ENCODE measurements around the gene RTF2. TPM values are rescaled to one million over a fixed set of nuclear protein-coding genes. Genes with fewer than 3 reads are reported as not detected.
A peak's percentile ranks its signal among the peaks of the same experiment; 100 is the strongest.

The RTF2 gene
- total RNA-seq, 2 experiments from 2014 or later, result 63.6 to 72.7 TPM

DNA sequence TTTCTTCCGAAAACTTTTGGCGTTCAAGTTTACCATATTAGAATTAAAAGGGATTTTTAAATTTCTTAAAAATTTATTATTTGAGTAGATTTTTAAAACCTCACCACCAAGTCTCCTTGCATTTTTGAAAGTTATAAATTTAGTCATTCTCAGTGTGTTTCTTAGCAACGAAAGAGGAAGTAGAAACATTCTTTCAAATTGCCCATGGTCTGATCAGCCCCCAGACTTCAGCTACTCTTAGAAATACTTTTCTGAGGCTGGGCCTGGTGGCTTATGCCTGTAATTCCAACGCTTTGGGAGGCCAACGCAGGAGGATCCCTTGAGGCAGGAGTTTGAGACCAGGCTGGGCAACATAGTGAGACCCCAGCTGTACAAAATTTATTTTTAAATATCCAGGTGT lies 15.1 kb upstream of the RTF2 start:
- Histone ChIP-seq H2AFZ (ENCODE audit: low read length) (peak overlapping the region; percentile 23; the same call in 1 of the 2 replicates), H3K79me2 (ENCODE audit: insufficient read depth, low read depth, low read length) (no peaks in the 10 kb centered on the region), H3K4me3 (ENCODE audit: low read depth, low read length, poor library complexity, severe bottlenecking) (no peak overlapping the region), H3K36me3 (ENCODE audit: insufficient read depth, low read length) (no peaks in the 10 kb centered on the region), H3K4me2 (ENCODE audit: low read length) (peak overlapping the region; percentile 46), H4K20me1 (ENCODE audit: insufficient read depth, low read length) (no peaks in the 10 kb centered on the region), H3K4me1 (ENCODE audit: insufficient read depth, low read length, poor library complexity, severe bottlenecking) (peaks cover 10% of the 10 kb centered on the region), H3K27ac (ENCODE audit: low read depth, low read length, poor library complexity, severe bottlenecking) (no peak overlapping the region), H3K9me3 (ENCODE audit: low read length) (no peaks in the 10 kb centered on the region), H3K9me2 (ENCODE audit: insufficient read depth, low read length) (no peaks in the 10 kb centered on the region)
- ChIA-PET CTCF (ENCODE audit: unreplicated experiment) (no interaction called here), POLR2A (no interaction called here)
- DNase-seq (ENCODE audit: low spot score), result peak; percentile 23
- BruUV-seq (replicated peaks), result no TSS peak
- no peak for TF ChIP-seq EZH2phosphoT487 (IDR thresholded peaks at IDR 0.05; ENCODE audit: borderline replicate concordance, low read depth, low read length)
- intact Hi-C loops (cut with micrococcal nuclease; ENCODE audit: unreplicated experiment), result no loop called here

DNA sequence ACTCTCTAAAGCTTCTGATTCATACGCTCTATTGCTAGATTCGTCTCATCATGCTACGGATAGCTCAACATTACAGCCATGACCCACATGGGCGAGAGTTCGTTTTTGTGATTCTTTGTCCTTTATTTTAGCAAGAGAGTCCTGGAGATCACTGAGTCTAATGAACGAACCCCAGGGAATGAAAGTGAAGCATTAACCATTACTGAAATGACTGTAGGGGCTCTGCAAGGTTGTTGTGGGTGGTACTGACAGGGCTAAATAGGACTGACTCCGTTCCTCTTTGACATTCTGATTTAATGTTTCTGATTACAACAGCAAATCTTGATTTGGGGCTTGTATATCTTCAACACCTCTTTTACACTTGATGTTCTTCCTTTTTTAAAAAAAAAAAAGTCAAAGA lies 13.7 kb upstream of the RTF2 start:
- no TSS peak for BruUV-seq (replicated peaks)
- Histone ChIP-seq H3K4me1 (ENCODE audit: insufficient read depth, low read length, poor library complexity, severe bottlenecking) (peaks cover 10% of the 10 kb centered on the region), H3K4me2 (ENCODE audit: low read length) (no peak overlapping the region), H3K9me3 (ENCODE audit: low read length) (no peaks in the 10 kb centered on the region), H3K9me2 (ENCODE audit: insufficient read depth, low read length) (no peaks in the 10 kb centered on the region), H3K4me3 (ENCODE audit: low read depth, low read length, poor library complexity, severe bottlenecking) (no peak overlapping the region), H2AFZ (ENCODE audit: low read length) (peak overlapping the region; percentile 52; the same call in 1 of the 2 replicates), H3K79me2 (ENCODE audit: insufficient read depth, low read depth, low read length) (no peaks in the 10 kb centered on the region), H3K36me3 (ENCODE audit: insufficient read depth, low read length) (no peaks in the 10 kb centered on the region), H4K20me1 (ENCODE audit: insufficient read depth, low read length) (no peaks in the 10 kb centered on the region), H3K27ac (ENCODE audit: low read depth, low read length, poor library complexity, severe bottlenecking) (no peak overlapping the region)
- DNase-seq (ENCODE audit: low spot score), result no peak
- ChIA-PET POLR2A (interaction anchor here (0.6 to 1.1 kb wide), 3 partner anchors 14 to 103 kb away, joined by 3 to 4 read pairs (median 3); partner anchors contain the start of gene RTF2), CTCF (ENCODE audit: unreplicated experiment) (no interaction called here)
- intact Hi-C loops (cut with micrococcal nuclease; ENCODE audit: unreplicated experiment), result no loop called here
- no peak for TF ChIP-seq EZH2phosphoT487 (IDR thresholded peaks at IDR 0.05; ENCODE audit: borderline replicate concordance, low read depth, low read length)
- TF ChIP-seq, protein P1, sequence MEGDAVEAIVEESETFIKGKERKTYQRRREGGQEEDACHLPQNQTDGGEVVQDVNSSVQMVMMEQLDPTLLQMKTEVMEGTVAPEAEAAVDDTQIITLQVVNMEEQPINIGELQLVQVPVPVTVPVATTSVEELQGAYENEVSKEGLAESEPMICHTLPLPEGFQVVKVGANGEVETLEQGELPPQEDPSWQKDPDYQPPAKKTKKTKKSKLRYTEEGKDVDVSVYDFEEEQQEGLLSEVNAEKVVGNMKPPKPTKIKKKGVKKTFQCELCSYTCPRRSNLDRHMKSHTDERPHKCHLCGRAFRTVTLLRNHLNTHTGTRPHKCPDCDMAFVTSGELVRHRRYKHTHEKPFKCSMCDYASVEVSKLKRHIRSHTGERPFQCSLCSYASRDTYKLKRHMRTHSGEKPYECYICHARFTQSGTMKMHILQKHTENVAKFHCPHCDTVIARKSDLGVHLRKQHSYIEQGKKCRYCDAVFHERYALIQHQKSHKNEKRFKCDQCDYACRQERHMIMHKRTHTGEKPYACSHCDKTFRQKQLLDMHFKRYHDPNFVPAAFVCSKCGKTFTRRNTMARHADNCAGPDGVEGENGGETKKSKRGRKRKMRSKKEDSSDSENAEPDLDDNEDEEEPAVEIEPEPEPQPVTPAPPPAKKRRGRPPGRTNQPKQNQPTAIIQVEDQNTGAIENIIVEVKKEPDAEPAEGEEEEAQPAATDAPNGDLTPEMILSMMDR (conservative IDR thresholded peaks at IDR 0.05; ENCODE audit: low read length), result no peak

DNA sequence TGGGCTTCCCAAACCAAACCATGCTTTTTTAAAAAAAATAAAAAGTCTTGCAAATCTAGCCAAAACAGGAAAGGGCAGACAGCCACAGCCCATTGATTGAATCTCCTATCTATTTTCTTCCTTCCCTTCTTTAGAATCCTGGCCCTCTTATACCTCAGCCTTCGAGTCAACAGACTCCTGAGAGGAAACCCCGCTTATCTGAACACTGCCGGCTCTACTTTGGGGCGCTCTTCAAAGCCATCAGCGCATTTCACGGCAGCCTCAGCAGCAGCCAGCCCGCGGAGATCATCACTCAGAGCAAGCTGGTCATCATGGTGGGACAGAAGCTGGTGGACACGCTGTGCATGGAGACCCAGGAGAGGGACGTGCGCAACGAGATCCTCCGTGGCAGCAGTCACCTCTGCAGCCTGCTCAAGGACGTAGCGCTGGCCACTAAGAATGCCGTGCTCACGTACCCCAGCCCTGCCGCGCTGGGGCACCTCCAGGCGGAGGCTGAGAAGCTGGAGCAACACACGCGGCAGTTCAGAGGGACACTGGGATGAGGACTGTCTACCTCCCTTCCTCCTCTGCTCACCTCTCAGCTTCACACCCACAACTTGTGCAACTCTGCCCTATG lies 10.1 kb upstream of the RTF2 start:
- Histone ChIP-seq H3K27ac (ENCODE audit: low read depth, low read length, poor library complexity, severe bottlenecking) (no peak overlapping the region), H3K4me2 (ENCODE audit: low read length) (no peak overlapping the region), H3K9me2 (ENCODE audit: insufficient read depth, low read length) (no peaks in the 10 kb centered on the region), H3K4me3 (ENCODE audit: low read depth, low read length, poor library complexity, severe bottlenecking) (no peak overlapping the region), H3K79me2 (ENCODE audit: insufficient read depth, low read depth, low read length) (no peaks in the 10 kb centered on the region), H2AFZ (ENCODE audit: low read length) (no peak overlapping the region), H4K20me1 (ENCODE audit: insufficient read depth, low read length) (no peaks in the 10 kb centered on the region), H3K4me1 (ENCODE audit: insufficient read depth, low read length, poor library complexity, severe bottlenecking) (peaks cover 4% of the 10 kb centered on the region), H3K36me3 (ENCODE audit: insufficient read depth, low read length) (no peaks in the 10 kb centered on the region), H3K9me3 (ENCODE audit: low read length) (no peaks in the 10 kb centered on the region)
- BruUV-seq (replicated peaks), result no TSS peak
- no peak for TF ChIP-seq EZH2phosphoT487 (IDR thresholded peaks at IDR 0.05; ENCODE audit: borderline replicate concordance, low read depth, low read length)
- TF ChIP-seq, protein P1 (conservative IDR thresholded peaks at IDR 0.05; ENCODE audit: low read length), result no peak
- ChIA-PET CTCF (ENCODE audit: unreplicated experiment) (interaction anchor here (0.6 kb wide), 1 partner anchor 30 kb away, joined by 3 read pairs; no protein-coding TSS in a partner anchor), POLR2A (no interaction called here)
- intact Hi-C loops (cut with micrococcal nuclease; ENCODE audit: unreplicated experiment), result no loop called here
- DNase-seq (ENCODE audit: low spot score), result no peak

All from OCI-LY7 (cell line).